HG02840 (cell line): ENCODE results near the gene HS6ST2.

Experiments
- ATAC-seq: cut with Tn5 transposase; IDR thresholded peaks from one replicate; pipeline ENCODE4 v1.9.1; 2021; ENCODE audit warnings: mild to moderate bottlenecking, moderate library complexity, moderate number of reproducible peaks; ENCODE audit not compliant: unreplicated experiment, low FRiP score

HS6ST2 gene

DNA sequence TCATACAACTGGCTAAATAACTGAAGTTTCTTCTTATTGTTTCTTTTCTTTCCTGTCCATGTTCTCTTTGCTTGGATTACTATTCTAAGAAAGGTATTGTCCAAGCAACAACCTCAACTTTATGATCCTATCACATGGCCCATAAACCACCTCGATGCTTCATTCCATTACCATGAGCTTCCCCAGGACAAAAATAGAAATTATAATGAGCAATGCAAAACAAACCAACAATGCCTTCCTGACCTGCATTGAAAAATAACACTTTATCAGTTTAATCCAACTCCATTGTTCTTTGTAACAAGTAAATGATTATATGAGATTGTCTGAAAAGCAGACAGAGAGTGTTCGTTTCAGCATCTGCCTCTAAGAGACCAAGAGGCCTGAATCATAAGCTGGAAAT is 148.8 kb downstream of the HS6ST2 start:
- ATAC-seq: no peak

DNA sequence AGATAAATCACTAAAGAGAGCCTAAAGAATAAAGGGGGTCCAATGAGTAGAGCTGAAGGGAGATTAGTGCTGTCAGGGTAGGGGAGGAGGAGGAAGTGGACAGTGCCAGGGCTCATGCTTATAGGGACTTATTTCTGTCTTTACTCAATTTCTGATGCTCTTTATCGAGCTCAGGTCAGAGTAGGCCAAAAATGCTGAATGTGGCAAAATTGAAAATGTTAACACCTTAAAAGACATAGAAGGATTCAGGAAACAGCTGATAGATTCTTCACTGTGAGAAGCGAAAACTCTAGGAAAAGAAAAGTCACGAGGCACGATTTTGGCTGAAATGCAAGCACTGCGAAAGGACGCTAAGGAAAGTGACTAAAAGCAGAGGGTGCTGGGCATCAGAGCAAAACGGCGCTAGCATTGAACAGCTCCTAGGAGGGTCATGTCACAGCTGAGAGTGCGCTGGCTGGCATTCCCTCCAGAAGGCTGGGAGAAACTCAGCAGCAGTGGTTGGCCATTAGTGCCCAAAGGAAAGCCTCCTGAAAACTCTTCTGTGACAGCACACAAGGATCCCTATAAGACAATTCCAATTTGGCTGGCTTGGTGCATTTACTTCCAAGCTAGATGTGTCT is 150.9 kb downstream of the HS6ST2 start:
- no peak for ATAC-seq

DNA sequence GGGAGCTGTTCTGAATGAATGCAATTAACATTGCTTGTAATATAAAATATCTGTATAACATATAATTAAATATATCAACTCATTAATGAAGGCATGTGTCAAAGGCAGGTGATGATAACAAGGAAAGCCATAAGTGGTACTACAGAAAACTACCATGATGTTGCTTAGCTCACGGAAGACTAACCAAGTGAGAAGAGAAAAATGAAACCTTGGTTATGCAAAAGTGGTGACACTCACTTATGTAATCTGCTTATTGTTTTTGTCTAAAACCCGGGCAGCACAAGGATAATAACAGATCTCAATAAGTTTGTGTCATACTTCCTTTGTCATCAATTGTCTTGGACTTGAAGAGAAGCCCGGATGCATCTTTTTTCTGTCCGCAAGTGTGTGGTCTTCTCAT is 156.4 kb downstream of the HS6ST2 start:
- ATAC-seq: no peak

DNA sequence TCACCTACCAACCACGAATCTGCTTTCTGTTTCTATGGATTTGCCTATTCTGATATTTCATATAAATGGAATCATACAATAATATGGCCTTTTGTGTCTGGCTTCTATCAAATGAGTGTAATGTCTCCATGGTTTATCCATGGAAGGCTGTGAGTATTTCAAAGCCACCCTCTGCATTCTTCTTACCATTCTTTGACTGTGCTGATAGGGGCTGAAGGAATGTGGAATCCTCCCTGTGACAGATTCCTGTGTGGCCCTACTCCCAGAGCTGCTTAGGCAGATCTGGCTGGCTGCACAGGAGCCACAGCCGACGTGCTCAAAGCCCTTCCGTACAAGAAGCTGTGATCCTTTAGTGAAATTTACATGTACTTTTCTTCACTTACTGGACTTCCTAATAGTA is 163.2 kb downstream of the HS6ST2 start:
- ATAC-seq: no peak

DNA sequence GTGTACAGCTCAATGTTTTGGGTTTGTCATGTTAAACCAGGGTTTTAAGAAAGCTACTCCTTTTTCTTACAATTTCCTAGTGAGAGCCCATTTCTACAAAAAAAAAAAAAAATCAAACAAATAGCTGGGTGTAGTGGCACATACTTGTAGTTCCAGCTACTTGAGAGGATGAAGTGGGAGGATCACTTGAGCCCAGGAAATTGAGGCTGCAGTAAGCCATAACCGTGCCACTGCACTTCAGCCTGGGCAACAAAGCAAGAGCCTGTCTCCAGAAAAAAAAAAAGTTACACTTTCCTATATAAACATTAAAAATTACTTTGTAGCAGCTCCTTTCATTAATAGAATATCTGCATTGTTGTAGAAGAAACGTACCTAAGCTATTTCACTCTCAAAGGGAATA is 166.7 kb downstream of the HS6ST2 start:
- no peak for ATAC-seq

DNA sequence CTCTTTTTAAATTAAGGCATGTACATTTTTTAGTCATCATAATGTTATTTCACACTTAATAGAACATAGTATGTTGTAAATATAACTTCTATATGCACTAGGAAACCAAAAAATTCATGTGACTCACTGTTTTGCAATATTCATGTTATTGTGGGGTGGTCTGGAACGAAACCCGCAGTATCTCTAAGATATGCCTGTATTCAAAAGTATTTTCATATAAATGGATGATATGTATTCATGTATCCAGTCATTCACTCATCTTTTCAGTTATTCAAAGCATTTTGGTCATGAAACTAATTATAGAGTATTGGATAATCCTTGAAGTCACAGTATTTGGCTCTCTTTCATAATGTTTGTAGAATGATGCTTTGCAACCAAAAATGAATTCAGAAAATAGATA is 168.1 kb downstream of the HS6ST2 start:
- no peak for ATAC-seq

DNA sequence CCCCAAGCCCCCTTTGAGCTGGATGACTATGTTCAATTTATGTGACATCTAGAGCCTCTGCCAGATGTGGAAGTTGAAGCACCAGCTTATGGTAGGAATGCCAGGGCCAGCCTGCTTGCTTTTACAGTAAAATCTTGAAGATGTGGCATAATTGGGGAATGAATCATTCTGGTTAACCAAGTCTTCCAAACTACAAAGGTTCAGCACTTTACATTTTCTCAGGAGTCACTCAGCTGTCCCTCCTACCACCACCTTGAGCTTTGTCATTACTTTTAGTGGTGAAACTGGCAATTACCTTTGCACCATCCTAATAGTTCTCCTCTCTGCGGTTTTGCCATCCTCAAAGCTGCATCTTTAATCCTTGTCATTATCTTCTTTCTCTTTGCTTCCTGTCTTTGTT is 172.2 kb downstream of the HS6ST2 start:
- ATAC-seq: no peak

DNA sequence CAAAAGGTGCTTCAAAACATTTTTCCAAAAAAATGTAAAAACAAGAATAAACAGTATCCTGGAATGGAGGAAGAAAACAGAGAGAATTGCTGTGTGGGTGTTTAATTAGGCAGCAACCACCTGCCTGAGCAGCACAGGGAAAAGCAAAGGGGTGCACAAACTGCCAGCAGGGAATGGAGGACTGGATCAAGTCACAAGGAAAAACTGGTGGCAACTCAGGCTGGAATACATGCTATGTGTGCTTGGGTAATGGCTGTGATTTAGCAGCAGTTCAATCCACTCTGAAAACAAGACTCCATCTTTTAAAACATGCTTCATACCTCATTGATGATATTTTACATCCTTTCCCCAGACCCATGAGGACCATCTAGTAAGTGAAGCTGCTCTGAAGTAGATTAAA is 179.5 kb downstream of the HS6ST2 start:
- ATAC-seq: no peak

DNA sequence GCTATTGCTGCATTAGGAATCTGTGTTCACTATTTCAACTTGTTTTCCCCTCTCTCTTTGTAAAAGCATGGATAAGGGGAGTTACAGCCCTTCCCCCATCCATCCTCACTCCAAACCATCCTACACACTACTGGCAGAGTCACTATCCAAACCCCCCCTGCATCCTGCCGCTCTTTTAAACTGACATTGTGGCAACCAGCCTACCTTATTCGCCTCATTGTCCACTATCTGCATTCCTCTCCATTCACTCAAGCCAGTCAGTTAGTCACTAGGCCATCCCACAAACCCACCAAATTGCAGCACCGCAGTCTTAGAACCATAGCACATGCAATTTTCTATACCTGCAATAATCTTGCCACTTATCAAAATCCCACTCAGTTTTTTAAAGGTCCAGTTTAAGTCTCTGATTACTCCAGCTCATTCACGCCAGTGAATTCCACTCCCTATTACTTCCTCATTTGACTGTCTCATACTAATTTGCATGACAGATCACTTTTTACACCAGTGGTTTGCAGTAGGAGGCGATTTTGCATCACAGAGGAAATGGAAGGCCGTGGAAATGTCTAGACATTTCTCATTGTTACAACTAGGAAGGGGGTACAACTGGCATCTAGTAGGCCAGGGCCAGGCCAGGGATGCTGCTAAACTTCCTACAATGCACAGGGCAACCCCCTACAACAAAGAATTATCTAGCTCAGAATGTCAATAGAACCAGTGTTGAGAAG is 181.8 kb downstream of the HS6ST2 start:
- ATAC-seq: no peak

DNA sequence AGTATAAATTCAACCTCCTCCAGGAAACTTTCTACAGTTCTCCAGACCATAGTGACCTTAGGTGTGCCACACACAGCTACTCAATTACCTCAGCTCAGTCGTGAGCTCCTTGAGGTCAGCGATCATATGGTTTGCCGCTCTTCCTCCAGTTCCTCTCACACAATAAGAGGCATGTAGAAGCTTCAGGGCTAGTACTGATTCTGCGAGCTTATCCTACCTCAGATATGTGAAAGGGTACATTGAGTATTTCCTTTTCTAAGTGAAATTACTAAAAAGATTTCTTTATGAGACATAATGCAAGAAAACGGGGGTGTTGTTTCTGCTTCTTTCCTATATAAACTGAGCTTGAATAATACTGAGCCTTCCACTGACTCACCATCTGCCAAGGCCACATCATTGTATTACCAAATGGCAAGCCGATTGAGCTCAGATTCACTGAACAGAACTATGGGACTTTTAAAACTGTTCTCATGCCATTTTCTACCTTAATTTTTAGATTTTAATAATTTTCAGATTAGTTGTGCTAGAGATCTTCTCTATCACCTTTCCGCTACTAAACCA is 183.1 kb downstream of the HS6ST2 start:
- ATAC-seq: no peak

DNA sequence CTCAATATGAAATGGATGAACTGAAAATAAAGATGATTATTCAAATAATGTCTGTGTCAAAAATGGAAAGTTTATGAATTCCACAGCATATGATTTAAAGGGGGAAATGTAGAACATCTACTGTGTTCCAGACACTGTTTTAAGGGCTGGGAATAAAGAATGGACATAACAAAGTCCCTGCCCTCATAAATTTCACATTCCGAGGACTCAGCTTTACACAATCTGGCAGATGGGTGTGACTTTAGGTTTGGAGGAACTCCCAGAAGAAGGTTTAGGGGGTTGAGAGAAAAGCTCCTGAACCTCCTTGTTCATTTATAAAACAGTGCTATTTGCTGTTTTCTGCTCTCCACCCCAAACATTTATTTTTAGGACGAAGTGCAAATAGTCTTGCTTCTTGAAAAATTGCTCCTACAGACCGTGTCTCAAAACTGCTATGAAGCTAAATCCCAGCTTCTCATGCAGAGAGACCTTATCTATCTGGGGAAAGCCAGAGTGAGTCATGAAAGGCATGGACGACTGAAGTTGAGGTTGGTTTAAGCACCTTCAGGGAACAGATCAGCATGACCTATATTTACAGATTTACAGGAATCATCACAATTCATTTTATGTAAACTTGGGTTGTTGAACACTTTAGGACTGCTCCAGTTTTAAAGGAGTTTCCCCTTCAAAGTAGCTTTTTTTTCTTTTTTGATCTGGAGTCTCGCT is 184.3 kb downstream of the HS6ST2 start:
- no peak for ATAC-seq

DNA sequence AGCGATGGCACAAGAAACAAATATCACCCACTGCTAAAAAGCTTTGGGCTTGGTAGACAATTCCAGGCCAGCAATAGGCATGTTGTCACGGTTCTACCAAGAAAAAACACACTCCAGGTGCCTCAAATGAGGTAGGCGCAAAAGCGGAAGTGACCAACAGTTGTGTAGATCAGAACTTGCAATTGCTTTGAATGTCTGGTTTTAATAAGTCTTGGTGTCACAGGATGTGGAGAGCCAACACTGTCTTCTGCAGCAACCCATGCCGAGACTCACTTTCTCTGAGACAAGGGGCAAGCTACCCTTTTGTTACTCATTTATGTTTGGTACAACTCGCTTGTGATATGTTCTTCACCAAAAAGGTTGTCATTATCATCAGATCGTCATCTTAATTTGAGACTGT is 188.8 kb downstream of the HS6ST2 start:
- ATAC-seq: no peak

DNA sequence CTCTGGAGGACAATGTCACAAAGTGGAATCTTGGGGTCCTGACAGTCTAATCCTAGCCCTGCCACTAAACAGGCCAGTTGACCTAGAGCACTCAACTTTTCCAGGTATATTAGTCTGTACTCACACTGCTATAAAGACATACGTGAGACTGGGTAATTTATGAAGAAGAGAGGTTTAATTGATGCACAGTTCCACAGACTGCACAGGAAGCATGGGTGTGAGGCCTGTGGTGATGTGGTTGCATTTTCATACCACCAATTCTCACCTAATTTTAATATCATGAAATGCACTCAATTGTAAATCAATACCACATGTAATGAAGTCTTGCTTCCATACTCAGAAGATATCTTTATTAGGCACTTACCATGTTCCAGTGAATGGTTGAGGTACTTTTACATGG is 192.0 kb downstream of the HS6ST2 start:
- no peak for ATAC-seq

DNA sequence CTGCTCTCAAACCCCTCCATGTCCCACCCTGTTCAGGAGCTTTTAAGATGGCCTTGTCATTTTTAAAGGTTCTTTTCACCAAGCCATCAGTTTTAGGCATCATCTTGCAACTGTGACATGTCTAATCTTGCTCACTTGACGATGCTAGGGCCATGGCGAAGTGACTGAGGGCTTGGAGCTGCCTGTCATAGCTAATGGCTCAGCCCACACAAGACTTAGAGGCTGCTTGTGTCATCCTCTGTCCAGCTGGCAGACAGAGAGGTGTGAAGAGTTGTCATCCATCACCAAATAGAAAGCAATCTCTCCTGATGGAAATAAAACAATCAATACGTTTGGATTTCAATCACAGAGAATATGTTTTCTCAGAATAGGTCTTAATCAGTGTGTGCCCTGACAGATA is 194.9 kb downstream of the HS6ST2 start:
- ATAC-seq: no peak

DNA sequence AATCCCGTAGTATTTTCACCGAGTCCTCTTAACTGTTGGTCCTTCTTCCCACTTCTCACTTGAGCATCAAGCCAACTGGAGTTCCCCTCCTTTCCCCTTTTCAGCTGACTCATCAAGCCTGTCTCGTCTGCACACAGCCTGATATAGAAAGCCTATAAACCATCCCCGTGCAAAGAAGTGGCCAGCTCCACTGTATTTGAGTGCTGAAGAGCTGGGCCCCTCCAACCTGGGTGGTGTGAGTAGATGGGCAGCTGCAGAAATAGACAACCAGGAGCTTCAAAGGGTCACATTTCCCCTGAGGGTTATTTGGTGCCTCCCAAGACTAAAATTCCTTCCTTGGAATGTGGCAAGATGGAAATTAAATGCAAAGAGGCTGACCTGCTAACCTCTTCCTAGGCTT is 199.7 kb downstream of the HS6ST2 start:
- no peak for ATAC-seq

DNA sequence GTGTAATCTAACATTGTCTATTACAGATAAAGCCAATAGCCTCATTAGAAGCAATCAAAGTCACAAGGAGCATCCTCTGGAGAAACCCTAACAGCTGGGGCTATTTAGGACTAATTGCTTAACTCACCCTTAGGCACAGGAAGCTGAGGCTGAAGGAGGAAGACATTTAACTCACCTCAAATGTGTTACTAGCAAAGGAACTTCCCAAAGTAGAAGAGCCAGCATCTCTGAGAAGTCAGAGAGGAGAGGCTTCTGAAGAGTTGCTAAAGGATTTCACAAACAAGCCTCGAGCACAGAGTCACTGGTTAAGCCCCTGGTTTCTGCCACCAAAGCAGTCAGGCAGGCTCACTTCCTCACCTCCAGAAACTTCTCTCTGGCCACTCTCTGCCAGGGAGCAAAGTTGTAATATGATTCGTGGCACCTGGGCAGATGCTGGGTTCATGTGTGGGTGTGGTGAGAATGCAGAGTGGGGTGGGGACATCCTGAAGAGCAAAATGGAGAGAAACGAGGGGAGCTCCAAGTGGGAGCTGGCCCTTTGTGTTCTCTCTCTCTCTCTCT is 201.3 kb downstream of the HS6ST2 start:
- ATAC-seq: no peak

DNA sequence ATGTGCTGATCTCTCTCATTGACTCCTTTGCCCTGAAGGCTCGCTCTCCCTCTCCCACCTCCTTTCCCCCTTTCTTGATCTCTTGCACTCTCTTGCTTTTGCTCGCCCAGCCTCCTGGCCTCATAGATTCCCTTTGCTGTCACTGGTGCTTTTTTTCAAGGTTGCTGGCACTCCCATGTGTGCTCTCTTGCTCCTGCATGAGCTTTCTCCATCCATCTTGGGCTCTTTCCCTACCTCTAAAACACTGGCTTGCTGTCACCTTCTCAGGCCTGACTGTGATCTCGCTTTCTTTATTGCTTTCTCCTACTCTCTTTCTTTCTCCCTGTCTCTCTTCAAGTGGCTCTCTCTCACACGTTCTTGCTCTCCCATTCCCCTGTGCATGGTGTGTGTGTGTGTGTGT is 202.0 kb downstream of the HS6ST2 start:
- no peak for ATAC-seq

DNA sequence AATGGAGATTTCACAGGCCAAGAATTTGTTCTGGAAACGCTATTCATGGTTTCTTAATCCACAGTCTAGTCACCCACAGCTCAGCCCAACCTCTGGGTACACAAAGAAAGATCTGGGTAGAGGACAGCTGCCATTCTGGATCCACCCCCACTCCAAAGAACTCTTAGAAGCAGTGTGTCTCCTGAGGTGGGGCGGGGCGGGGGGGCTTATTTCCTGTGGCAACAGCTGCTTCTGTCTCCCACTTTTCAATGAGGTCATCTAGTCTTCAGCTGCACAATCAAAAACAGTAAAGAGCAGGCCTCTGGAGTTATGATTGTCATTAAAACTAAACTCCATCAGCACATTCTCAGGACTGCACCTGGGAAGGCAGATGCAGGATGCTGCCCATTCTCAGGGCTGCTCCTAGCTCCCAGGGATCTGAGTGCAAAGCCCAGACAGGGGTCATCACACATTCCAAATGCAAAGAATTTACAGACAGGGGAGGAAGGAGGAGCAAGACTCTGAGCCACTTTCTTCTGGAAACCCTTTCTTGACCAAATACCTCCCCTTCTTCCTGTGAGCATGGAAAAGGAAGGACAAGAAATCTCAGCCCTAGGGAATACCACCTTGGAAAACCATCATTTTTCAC is 207.3 kb downstream of the HS6ST2 start:
- no peak for ATAC-seq

DNA sequence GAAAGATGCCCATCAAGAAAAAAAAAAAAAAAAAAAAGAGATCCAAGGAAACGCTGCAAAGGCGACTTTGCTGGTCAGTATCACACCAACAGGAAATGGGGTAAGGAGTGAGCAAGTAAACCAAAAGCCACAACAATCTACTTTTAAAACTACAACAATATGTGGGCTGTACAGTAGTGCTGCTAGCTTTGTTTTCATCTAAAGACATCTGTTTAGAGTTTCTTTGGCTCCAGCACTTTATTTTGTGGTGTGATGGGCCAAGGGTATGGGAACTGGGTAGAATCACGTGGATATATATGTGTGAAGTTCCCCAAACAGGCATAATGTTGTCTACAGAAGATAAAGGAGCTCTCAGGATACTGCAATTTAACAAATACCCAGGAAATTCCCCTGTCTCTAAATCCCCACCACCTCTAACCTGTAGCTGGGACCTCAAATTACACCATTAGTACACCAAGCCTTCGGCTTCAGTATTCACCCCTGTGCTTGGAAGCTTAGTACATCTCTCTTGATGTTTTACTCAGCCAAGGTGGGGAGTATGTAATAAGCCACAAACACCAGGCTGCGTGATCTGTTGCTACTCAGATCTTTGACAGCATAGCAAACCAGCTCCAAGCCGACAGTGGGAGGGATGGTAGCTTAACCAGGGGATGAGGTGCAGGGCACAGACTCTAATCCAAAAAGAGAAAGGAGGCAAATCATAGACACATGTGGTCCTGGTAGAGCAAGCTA is 207.9 kb downstream of the HS6ST2 start:
- ATAC-seq: no peak

DNA sequence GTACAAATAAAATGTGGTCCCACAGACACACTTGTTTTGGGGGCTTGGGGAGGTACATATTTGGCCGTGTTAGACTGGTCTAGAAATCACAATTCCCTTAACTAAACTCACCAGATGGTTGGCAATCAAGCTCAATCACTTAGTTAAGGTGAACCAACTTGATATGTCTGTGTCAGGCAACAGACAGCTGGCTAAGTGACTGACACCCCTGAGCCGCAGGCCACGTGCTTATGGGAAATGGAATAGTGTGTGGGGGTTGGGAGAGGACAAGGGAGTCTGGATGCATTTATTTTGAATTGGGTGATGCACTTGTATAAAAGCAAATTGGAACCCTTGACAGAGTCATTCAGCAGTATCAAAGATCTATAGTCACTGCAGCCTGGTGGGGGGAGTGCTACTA is 209.0 kb downstream of the HS6ST2 start:
- ATAC-seq: no peak
